ENCODE data around the gene SPRING1.

- TF ChIP-seq, protein P1, sequence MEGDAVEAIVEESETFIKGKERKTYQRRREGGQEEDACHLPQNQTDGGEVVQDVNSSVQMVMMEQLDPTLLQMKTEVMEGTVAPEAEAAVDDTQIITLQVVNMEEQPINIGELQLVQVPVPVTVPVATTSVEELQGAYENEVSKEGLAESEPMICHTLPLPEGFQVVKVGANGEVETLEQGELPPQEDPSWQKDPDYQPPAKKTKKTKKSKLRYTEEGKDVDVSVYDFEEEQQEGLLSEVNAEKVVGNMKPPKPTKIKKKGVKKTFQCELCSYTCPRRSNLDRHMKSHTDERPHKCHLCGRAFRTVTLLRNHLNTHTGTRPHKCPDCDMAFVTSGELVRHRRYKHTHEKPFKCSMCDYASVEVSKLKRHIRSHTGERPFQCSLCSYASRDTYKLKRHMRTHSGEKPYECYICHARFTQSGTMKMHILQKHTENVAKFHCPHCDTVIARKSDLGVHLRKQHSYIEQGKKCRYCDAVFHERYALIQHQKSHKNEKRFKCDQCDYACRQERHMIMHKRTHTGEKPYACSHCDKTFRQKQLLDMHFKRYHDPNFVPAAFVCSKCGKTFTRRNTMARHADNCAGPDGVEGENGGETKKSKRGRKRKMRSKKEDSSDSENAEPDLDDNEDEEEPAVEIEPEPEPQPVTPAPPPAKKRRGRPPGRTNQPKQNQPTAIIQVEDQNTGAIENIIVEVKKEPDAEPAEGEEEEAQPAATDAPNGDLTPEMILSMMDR (conservative IDR thresholded peaks at IDR 0.05), result no peak
- no peak for TF ChIP-seq ZFX (IDR thresholded peaks at IDR 0.05)
Measured at GRCh38 chr12:116735084-116735483, 2.8 kb downstream of the SPRING1 start.
